Measurements from ENCODE around the gene C4B.

- no peak for TF ChIP-seq ZNF19 (tag by site-specific recombination; IDR thresholded peaks at IDR 0.05; ENCODE audit: low read depth)
- TF ChIP-seq, protein P1, sequence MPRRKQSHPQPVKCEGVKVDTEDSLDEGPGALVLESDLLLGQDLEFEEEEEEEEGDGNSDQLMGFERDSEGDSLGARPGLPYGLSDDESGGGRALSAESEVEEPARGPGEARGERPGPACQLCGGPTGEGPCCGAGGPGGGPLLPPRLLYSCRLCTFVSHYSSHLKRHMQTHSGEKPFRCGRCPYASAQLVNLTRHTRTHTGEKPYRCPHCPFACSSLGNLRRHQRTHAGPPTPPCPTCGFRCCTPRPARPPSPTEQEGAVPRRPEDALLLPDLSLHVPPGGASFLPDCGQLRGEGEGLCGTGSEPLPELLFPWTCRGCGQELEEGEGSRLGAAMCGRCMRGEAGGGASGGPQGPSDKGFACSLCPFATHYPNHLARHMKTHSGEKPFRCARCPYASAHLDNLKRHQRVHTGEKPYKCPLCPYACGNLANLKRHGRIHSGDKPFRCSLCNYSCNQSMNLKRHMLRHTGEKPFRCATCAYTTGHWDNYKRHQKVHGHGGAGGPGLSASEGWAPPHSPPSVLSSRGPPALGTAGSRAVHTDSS (tag by site-specific recombination; IDR thresholded peaks at IDR 0.05): no peak
- no peak for TF ChIP-seq ZSCAN16 (tag by site-specific recombination; IDR thresholded peaks at IDR 0.05)
- TF ChIP-seq, protein P2, sequence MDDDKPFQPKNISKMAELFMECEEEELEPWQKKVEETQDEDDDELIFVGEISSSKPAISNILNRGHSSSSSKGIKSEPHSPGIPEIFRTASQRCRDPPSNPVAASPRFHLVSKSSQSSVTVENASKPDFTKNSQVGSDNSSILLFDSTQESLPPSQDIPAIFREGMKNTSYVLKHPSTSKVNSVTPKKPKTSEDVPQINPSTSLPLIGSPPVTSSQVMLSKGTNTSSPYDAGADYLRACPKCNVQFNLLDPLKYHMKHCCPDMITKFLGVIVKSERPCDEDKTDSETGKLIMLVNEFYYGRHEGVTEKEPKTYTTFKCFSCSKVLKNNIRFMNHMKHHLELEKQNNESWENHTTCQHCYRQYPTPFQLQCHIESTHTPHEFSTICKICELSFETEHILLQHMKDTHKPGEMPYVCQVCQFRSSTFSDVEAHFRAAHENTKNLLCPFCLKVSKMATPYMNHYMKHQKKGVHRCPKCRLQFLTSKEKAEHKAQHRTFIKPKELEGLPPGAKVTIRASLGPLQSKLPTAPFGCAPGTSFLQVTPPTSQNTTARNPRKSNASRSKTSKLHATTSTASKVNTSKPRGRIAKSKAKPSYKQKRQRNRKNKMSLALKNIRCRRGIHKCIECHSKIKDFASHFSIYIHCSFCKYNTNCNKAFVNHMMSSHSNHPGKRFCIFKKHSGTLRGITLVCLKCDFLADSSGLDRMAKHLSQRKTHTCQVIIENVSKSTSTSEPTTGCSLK (tag by site-specific recombination; IDR thresholded peaks at IDR 0.05): no peak
- TF ChIP-seq, protein P3, sequence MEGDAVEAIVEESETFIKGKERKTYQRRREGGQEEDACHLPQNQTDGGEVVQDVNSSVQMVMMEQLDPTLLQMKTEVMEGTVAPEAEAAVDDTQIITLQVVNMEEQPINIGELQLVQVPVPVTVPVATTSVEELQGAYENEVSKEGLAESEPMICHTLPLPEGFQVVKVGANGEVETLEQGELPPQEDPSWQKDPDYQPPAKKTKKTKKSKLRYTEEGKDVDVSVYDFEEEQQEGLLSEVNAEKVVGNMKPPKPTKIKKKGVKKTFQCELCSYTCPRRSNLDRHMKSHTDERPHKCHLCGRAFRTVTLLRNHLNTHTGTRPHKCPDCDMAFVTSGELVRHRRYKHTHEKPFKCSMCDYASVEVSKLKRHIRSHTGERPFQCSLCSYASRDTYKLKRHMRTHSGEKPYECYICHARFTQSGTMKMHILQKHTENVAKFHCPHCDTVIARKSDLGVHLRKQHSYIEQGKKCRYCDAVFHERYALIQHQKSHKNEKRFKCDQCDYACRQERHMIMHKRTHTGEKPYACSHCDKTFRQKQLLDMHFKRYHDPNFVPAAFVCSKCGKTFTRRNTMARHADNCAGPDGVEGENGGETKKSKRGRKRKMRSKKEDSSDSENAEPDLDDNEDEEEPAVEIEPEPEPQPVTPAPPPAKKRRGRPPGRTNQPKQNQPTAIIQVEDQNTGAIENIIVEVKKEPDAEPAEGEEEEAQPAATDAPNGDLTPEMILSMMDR (tag by site-specific recombination; IDR thresholded peaks at IDR 0.05): 0 out of 2 replicates have a peak, but pooled peaks have one; percentile 10
- no peak for TF ChIP-seq ZNF133 (tag by site-specific recombination; IDR thresholded peaks at IDR 0.05)
- no peak for TF ChIP-seq ZNF146 (tag by site-specific recombination; IDR thresholded peaks at IDR 0.05)
- TF ChIP-seq ZNF311 (tag by site-specific recombination; IDR thresholded peaks at IDR 0.05; ENCODE audit: borderline replicate concordance): no peak
- peak; percentile 55; the same call in 1 of the 2 replicates for TF ChIP-seq ZBTB48 (tag by site-specific recombination; IDR thresholded peaks at IDR 0.05)
Observed at GRCh38 chr6:32046450-32047083, 32.0 kb downstream of the C4B start.
